Measurements from ENCODE around the gene IL17C. TPM values are rescaled to one million over a fixed set of nuclear protein-coding genes. Genes with fewer than 3 reads are reported as not detected.

IL17C gene
- total and polyA plus RNA-seq, 2 of the 8 experiments (the other 6 are each of a cell fraction or from before 2014, with no cell fraction given) = 1.1 to 1.9 TPM

- TF ChIP-seq CHD7 (IDR thresholded peaks at IDR 0.05; ENCODE audit: insufficient replicate concordance, low read length) (no peak), EGR1 (IDR thresholded peaks at IDR 0.05; ENCODE audit: borderline replicate concordance, low read depth, low read length) (no peak), RBBP5 (IDR thresholded peaks at IDR 0.05; ENCODE audit: borderline replicate concordance, low read depth, low read length) (no peak), RXRA (IDR thresholded peaks at IDR 0.05; ENCODE audit: insufficient read depth, low read depth, low read length) (no peak), CREB1 (IDR thresholded peaks at IDR 0.05) (no peak), NANOG (IDR thresholded peaks at IDR 0.05; ENCODE audit: insufficient read depth, low read depth, low read length, poor library complexity, severe bottlenecking) (no peak), ATF2 (IDR thresholded peaks at IDR 0.05; ENCODE audit: low read length) (no peak), KDM4A (IDR thresholded peaks at IDR 0.05; ENCODE audit: low read depth, low read length, severe bottlenecking) (no peak), RFX5 (IDR thresholded peaks at IDR 0.05; ENCODE audit: borderline replicate concordance, low read depth, low read length) (no peak), ASH2L (IDR thresholded peaks at IDR 0.05; ENCODE audit: low read length) (no peak)
Measured at GRCh38 chr16:88588754-88589153, 49.6 kb upstream of the IL17C start (continued).

Measured in H1 (cell line).